ENCODE measurements around the gene AGPAT4.

The AGPAT4 gene

DNA sequence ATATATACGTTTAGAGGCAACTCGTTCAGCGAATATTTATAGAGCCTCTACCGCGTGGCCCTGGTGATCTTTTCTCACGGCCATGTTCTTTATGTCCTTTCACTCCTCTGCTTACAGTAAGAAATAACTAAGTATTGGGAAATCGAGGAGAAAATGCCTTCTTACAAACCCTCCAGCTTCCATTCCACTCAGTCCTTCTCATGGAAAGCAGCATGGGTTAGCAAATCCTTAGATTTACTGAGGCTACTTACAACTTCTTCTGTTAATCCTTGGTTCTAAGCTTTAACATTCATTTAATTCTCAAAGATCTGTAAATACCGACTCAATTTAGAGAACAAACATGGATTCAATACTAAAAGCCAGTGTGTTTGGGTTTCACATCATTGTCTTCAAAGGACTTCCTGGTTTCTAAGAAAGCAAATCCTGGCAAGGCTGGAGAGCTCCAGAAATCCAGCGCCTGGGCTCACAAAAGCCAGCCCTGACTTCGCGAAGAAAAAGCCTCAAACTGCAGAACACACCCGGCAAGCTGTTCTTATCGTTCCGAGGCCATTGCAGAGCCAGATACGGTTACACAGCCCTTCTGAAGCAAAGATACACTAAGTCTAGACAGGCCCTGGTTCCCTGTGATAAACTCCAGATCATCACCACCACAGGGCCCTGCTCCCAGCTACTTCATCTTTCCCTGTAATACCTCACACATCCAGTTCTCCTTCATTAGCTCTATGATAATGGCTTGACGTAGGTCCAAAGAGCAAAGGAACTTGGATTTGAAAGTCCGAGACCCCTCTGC is 19.2 kb downstream of the AGPAT4 start:
- no peak for DNase-seq (ENCODE audit: low spot score)

DNA sequence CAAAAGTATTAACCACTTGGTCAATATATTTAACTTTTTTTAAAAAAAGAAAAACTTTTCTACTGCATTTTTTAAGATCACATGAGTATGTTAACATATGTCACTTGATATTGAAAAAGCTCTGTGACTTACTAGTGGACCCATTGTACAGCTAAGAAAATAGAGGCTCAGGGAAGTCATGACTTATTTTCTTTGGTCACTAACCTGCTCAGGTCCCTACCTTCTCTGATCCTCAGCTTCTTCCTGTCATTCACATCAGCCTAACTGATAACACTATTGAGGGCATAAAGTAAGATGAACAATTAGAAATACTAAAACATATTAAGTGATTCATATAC is 19.8 kb downstream of the AGPAT4 start:
- DNase-seq (ENCODE audit: low spot score): no peak

DNA sequence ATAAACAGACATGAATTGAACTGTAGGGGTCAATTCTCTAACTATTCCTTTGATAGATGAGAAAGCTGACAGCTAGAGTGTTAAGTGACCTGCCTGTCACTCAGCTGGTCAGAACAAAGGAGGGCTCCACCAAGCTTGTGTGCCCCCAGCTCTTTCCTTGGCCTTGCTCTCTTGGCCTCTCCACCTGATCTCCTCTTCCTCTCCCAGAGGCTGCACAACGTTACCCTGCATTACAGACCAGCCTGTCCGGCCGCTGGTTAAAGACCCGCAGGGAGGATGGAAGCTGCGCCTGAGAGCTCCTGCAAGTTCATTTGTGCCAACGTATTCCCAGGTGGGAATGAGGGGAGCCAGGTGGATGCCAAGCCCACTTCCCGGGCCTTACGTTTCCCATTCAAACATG is 22.5 kb downstream of the AGPAT4 start:
- no peak for DNase-seq (ENCODE audit: low spot score)

DNA sequence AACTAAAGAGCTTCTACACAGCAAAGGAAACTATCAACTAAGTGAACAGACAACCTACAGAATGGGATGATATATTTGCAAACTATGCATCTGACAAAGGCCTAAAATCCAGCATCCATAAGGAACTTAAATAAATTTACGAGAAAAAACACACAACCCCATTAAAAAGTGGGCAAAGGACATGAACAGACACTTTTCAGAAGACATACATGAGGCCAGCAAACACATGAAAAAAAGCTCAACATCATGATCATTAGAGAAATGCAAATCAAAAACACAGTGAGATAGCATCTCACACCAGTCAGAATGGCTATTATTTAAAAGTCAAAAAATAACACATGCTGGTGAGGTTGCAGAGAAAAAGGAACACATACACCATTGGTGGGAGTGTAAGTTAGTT is 24.5 kb downstream of the AGPAT4 start:
- DNase-seq (ENCODE audit: low spot score): no peak

DNA sequence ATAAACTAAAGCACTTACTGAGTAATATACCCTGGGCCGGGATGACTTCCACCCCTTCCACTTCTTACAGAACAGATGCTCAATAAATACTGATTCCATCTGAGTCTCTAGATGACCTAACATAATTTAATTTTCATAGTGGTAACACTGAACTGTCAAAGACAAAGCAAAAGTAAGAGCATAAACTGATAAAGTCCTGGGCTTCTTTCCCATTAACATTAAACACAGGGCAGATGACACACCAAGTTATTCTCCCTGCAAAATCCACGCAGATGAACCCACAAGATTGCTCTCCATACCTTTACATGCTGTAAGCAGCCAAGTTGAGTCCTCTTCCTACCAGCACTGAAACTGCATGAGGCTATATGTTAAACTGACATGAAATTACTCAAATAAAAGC is 27.1 kb downstream of the AGPAT4 start:
- DNase-seq (ENCODE audit: low spot score): no peak

DNA sequence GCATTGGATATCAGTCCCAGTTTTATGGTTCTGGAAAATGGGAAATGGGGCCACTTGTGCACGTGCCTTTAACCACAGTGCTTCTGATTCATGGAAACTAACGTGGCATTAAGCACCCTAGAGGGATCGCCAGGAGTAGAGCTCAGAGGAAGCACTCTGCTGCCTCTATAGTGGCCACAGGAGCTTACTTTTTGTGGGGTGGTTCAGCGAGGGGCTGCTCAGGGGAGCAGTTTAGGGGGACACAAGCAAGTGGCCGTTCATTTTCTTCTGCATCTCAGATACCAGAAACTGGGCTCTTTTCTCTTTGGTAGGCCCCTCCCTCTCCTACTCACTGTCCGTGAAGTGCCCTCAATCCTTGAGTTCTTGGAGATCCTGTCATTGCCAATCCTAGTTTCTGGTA is 28.5 kb downstream of the AGPAT4 start:
- no peak for DNase-seq (ENCODE audit: low spot score)

DNA sequence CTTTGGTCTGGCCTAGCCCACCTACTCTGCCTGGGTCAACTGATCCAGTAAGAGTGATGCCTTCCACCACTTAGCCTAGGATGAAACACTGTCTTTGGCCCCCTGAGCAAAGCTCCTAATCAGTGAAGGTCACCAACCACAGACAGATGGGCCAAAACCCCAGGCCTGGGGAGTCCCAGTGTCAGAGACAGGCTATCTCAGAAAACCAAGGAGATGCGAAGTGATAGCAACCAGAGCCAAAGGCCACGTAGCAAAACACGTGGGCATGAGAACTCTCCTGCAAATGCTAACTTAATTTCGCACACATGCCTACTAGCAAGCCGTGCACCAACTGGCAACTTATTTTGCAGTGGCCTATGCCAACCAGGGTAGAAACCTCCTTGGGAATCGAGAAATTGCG is 29.1 kb downstream of the AGPAT4 start:
- no peak for DNase-seq (ENCODE audit: low spot score)

DNA sequence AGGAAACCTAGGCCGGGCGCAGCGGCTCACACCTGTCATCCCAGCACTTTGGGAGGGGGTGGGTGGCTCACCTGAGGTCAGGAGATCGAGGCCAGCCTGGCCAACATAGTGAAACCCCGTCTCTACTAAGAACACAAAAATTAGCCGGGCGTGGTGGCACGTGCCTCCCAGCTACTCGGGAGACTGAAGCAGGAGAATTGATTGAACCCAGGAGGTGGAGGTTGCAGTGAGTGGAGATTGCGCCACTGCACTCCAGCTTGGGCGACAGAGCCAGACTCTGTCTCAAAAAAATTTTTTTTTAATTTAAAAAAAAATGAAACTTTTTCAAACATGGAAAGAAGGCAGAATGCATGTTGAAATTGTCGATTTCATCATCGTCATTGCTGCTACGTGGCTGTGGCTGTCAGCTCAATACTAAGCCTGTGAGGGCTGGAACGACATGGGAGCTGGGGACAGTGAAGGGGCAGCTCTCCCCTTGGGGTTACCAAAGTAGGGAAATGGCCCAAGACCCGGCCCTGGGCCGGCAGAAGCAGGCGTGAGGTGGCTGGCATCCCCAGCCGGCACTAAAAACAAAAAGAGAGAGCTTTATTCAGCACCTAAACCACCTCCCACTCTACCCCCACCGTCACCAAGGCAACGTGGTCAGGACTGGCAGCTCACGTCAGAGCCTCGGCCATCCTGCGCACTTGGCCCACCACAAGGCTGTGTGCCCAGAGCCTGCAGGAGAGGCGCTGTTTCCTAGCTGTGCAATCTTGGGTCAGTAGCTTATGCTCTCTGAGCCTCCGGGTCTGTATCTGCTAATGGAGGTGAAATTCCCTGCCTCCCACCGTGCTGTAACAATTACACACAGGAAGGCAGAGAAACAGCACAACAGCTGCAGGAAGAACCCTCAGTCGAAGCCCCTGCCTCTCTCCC is 30.8 kb downstream of the AGPAT4 start:
- peak; percentile 57 for DNase-seq (ENCODE audit: low spot score)

DNA sequence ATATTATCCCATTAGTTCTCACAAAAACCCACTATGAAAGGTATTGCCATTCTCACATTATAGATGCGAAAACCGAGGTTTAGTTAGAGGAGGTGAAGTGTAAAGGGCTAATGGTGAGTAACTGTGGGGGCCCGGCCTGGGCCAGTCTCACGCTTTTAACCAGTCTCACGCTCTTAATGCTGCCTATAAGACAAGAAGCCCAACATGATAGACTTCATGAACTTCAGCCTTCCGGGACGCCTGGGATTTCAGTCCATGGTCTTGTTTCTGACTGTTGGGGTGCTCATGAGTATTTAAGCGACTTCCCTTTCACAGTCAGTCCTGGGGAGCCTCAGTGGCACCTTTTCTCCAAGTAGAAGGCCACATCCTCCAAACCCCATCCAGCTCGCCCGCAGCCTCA is 31.7 kb downstream of the AGPAT4 start:
- DNase-seq (ENCODE audit: low spot score): no peak

DNA sequence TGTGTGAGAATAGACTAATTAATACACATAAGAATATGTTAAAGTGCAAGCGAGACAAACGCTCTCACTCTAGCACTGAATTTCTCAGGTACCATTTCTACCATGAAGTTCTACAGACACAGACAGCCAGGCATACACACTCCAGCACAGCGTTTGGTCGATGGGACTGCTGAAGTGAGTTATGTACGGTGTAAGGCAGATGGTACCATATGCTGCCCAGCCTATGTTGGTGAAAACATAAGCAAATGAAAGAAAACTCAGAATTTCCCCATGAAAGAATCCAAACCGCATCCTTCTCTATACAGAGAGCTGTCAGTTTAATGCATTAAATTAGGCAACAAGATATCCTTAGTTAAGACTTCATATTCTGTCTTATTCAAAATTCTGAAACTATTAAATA is 34.9 kb downstream of the AGPAT4 start:
- DNase-seq (ENCODE audit: low spot score): no peak

DNA sequence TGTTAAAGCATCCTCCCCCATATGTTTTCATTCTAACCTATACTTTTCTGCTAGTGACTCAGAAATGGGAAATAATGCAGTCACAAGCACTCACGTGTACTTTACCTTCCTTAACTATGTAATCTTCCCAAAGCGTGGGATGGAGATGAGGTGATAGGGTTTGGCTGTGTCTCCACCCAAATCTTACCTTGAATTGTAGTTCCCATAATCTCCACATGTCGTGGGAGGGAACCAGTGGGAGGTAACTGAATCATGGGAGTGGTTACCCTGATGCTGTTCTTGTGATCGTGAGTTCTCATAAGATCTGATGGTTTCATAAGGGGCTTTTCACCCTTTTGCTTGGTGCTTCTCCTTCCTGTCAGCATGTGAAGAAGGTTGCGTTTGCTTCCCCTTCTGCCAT is 35.4 kb downstream of the AGPAT4 start:
- no peak for DNase-seq (ENCODE audit: low spot score)

DNA sequence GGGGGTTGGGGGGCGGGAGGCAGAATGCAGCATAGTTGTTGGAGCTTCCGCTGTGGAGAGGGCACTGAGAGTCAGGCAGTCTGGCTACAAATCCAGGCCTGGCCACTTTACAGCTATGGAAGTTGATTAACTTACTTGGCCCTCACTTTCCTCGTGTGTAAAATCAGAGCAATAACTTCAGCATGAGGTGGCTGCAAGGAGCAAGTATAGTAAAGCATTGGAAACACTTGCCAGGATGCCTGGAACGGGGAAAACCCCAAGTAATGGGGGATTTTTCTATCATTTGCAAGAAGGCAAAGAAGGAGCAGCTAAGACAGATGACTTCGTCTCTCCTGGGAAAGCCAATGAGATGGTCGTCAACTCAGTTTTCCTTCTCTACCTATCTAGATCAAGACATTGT is 35.8 kb downstream of the AGPAT4 start:
- no peak for DNase-seq (ENCODE audit: low spot score)

DNA sequence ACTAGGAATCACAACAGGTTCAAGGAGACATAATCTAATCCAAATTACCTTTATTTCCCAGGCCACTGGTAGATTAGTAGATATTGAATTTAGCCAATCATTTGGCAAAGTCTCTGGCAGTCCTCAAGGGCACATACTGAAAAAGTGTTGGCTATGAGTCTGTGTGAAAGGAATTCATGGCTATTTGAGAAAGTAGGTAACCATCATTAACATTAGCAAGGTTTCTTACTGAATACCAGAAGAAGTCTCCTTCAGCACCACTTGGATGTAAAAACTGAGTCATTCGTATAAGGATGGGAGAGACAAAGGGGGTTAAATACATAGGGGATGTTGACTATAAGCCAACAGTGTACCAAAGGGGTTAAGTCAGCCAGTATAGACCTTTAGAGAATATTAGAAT is 36.7 kb downstream of the AGPAT4 start:
- DNase-seq (ENCODE audit: low spot score): no peak

DNA sequence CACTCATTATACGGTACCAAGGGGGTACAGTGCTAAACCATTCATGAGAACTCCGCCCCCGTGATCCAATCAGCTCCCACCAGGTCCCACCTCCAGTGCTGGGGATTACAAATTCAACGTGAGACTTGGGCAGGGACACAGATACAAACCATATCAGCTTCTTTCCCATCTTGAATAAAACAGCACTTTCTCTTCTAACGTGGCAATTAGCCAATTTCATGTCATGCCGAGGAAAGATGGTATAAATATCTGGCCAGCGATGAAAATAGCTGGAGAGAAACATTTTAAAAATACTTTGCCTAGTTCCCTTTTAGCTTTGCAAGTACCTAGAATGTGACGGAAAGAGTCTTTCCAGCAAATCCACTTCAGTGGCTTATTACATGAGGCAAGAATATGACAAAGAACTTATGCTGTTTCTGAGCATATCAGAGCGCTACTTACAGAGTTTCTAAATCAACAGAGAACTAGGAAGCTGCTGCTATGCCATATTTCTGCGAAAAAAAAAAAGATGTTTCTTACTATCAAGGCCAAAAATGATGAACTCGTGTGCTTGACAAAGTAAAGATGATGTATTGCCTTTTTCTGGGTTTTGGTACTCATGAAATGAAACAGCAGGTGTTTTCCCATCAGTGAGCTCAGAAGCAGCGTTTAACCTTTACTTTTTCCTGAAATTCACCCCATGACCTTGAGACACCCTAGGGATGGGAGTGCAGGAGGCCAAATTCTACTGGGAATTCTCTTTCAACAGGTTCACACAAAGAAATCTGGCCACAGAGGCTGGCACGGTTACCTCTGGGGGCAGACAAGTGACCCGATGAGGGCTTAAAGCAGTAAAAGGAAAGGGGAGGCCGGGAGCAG is 37.9 kb downstream of the AGPAT4 start:
- no peak for DNase-seq (ENCODE audit: low spot score)

DNA sequence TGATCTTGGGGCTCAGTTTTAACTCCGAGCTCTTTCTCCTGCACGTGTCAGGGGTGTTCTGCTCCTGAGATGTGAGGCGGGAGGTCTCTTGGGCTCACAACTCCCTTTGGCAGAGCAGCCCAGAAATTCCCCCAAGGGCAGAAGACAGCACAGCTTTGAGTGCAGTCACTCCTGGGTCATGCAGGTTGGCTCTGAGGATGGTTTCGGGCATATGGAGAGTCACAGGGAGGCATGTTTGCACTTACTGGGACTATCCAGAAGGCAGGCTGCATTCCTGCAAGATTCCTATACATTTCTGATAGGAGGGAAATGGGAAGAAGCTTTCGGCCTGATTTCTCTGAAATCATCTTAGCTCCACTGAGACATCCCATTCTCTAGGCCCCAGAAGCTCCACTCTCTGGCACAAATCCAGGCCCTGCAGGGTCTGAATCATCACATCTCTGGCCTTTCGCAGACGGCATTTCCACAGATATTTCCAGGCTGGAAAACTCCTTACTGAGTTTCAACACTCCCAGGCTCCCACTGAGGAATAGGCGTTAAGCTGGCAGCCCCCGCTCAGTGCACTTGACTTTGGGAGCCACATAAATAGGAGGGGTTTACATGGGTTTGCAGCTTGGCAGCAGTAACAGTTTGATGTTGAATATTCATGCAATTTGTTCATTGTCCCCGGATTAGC is 39.7 kb downstream of the AGPAT4 start:
- DNase-seq (ENCODE audit: low spot score): no peak

DNA sequence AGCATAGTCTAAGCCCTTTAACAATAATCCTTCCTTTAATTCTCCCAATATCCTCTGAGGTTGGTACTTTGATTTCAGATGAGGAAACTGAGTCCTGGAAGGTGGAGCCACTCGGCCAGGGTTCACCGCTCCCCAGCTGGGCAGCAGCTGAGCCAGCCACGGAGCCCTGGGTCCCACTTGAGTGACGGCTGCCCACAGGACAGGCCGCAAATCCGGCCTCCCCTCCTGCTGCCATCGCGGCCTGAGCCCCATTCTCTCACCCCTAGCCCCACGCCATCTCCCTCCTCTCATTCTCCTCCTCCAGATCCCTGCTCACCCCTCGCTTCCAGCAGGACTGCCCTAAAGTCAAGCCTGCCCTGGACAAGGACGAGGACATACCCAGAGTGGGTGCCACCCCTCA is 41.4 kb downstream of the AGPAT4 start:
- DNase-seq (ENCODE audit: low spot score): no peak

DNA sequence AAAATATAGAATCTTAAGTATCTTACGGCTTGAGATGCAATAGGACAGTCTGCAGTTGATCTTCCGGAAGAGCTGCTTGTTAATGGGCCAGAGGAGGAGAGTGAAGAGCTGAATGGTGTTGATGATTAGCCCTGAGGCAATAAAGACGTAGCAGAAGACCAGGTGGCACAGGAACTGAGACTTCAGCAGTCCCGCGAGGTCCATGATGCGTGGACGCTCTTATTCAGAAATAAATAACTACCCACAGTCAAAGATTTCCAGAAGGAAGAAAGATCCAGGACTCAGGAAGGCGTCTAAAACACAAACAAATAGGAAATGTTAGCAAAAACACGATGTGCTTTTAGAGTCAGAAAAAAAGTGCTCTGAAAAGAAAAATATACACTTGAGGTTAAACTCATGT is 41.9 kb downstream of the AGPAT4 start:
- DNase-seq (ENCODE audit: low spot score): no peak

DNA sequence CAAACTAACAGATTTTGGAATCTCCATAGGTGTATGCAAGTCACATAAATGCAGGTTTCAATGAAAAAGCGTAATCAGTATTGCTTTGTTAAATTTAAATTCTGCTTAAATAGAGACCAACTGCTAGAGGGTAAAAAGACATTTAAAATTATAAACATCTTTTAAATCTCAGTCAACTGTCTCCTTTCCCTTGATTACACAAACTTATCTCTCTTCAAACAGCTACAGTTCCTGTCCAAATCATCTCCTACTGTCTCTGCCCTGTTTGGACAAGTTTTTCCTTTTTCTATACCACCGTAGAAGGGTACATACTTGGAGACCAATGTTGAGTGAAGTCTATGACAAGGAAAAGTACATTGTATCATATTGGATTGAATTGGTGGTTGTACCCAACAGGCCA is 43.5 kb downstream of the AGPAT4 start:
- DNase-seq (ENCODE audit: low spot score): no peak

DNA sequence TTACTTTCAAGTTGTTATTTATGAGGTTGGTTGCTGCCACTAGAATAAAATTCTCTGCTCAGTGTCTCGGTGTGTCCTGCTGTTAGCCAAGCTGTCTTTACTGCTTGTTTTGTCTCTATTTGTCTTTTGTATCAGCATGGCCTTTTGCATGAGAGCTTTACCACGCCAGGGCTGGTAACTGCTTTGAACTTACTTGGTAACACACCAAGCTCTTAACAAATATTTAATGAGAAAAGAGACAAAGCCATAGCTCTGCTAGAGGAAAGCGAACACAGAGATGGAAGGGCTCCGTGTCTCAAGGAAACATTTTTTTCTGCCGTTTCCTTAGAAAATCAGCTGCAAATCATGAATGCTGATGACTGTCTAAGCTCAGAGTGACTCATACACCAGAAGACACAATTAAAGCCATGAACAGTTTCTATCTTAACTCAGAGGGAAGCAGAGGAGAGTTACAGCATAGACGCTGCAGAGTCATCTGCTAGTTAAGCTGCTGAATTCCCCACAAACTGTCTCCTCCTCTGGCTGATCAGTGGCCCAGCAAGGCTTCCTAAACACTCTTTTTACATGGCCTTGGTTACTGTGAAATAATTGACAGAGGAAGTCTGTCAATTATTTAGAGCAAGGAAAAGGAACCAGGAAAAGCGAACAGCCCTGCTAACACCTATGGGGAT is 44.8 kb downstream of the AGPAT4 start:
- DNase-seq (ENCODE audit: low spot score): no peak

DNA sequence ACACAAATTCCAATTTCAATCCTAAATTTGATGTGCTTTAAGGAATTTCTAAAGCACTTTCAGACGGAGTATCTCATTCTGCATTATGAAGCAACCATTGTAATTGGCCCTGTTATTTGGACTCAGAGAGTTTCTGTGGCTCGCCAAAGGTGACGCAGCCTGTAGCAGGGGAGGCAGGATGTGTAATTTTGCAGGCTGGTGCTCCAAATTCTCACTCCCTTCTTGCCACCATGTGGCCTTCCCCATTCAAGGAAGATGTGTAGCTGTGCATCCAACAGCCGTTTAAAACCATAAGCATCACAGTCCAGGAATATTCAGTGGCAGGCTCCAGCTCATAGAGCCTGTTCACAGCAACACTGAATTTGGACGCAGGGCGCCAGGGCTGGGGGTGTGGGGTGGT is 45.8 kb downstream of the AGPAT4 start:
- DNase-seq (ENCODE audit: low spot score): no peak

All from iPS-NIHi11 (cell line).